ENCODE data around the gene DROSHA. TPM values are rescaled to one million over a fixed set of nuclear protein-coding genes. Genes with fewer than 3 reads are reported as not detected.
"Not testable (repeated sequence)": the region's sequence is repeated elsewhere in the genome, so short reads cannot be mapped to it uniquely, and the experiment has no call there.

DROSHA gene
- total and polyA plus RNA-seq, 4 donors: 75.8 to 84.3 (median 82.1) TPM

GRCh38 chr5:31397926-31398557 is 133.9 kb downstream of the DROSHA start:
- Histone ChIP-seq H3K4me1 (ENCODE audit: control insufficient read depth, insufficient read depth, low read length) (no peaks in the 10 kb centered on the region), H3K4me3 (ENCODE audit: low read depth, low read length) (no peak overlapping the region), H3K9me3 (ENCODE audit: control insufficient read depth, insufficient read depth, low read length) (no peaks in the 10 kb centered on the region), H3K36me3 (ENCODE audit: control insufficient read depth, insufficient read depth, low read length) (no peaks in the 10 kb centered on the region), H3K27ac (ENCODE audit: low read depth, low read length) (no peak overlapping the region), H3K27me3 (ENCODE audit: control insufficient read depth, insufficient read depth, low read length) (no peaks in the 10 kb centered on the region)
- WGBS (ENCODE audit: insufficient coverage): 86% methylated on average over 5 of the region's 11 CpGs
- peak in 1 of 6 donors; percentile 20 for DNase-seq (ENCODE audit: low read depth in 4 of 6, low spot score in 6 of 6)

GRCh38 chr5:31396611-31397295 is 135.1 kb downstream of the DROSHA start:
- WGBS (ENCODE audit: insufficient coverage): 96% methylated on average over 4 of the region's 12 CpGs
- DNase-seq (ENCODE audit: low read depth in 4 of 6, low spot score in 6 of 6): no peak

GRCh38 chr5:31395450-31396045 is 136.3 kb downstream of the DROSHA start:
- not testable (repeated sequence) for H3K4me1 ChIP-seq (ENCODE audit: control insufficient read depth, insufficient read depth, low read length); H3K4me3 ChIP-seq (ENCODE audit: low read depth, low read length); H3K27me3 ChIP-seq (ENCODE audit: control insufficient read depth, insufficient read depth, low read length); H3K36me3 ChIP-seq (ENCODE audit: control insufficient read depth, insufficient read depth, low read length); H3K9me3 ChIP-seq (ENCODE audit: control insufficient read depth, insufficient read depth, low read length); H3K27ac ChIP-seq (ENCODE audit: low read depth, low read length); DNase-seq (ENCODE audit: low read depth in 4 of 6, low spot score in 6 of 6)
- WGBS (ENCODE audit: insufficient coverage): 86% methylated on average over 9 of the region's 14 CpGs

More at GRCh38 chr5:31396611-31397295, 135.1 kb downstream of the DROSHA start:
- H3K9me3 ChIP-seq (ENCODE audit: control insufficient read depth, insufficient read depth, low read length): no peaks in the 10 kb centered on the region
- no peaks in the 10 kb centered on the region for H3K27me3 ChIP-seq (ENCODE audit: control insufficient read depth, insufficient read depth, low read length)
- H3K4me1 ChIP-seq (ENCODE audit: control insufficient read depth, insufficient read depth, low read length): no peaks in the 10 kb centered on the region
- H3K36me3 ChIP-seq (ENCODE audit: control insufficient read depth, insufficient read depth, low read length): no peaks in the 10 kb centered on the region
- no peak overlapping the region for H3K4me3 ChIP-seq (ENCODE audit: low read depth, low read length)
- no peak overlapping the region for H3K27ac ChIP-seq (ENCODE audit: low read depth, low read length)

- no peak overlapping the region for H3K27ac ChIP-seq (ENCODE audit: low read depth, low read length)
- no peaks in the 10 kb centered on the region for H3K9me3 ChIP-seq (ENCODE audit: control insufficient read depth, insufficient read depth, low read length)
- no peaks in the 10 kb centered on the region for H3K27me3 ChIP-seq (ENCODE audit: control insufficient read depth, insufficient read depth, low read length)
- H3K36me3 ChIP-seq (ENCODE audit: control insufficient read depth, insufficient read depth, low read length): no peaks in the 10 kb centered on the region
- DNase-seq (ENCODE audit: low read depth in 4 of 6, low spot score in 6 of 6): no peak
- whole genome bisulfite sequencing (ENCODE audit: insufficient coverage): 93% methylated on average over 6 of the region's 6 CpGs
- no peak overlapping the region for H3K4me3 ChIP-seq (ENCODE audit: low read depth, low read length)
- no peaks in the 10 kb centered on the region for H3K4me1 ChIP-seq (ENCODE audit: control insufficient read depth, insufficient read depth, low read length)
Observed at GRCh38 chr5:31393126-31393525, 138.8 kb downstream of the DROSHA start.

- Histone ChIP-seq H3K4me1 (ENCODE audit: control insufficient read depth, insufficient read depth, low read length) (no peaks in the 10 kb centered on the region), H3K27ac (ENCODE audit: low read depth, low read length) (no peak overlapping the region), H3K36me3 (ENCODE audit: control insufficient read depth, insufficient read depth, low read length) (no peaks in the 10 kb centered on the region), H3K27me3 (ENCODE audit: control insufficient read depth, insufficient read depth, low read length) (no peaks in the 10 kb centered on the region), H3K9me3 (ENCODE audit: control insufficient read depth, insufficient read depth, low read length) (no peaks in the 10 kb centered on the region), H3K4me3 (ENCODE audit: low read depth, low read length) (no peak overlapping the region)
- DNase-seq (ENCODE audit: low read depth in 4 of 6, low spot score in 6 of 6): no peak
- WGBS (ENCODE audit: insufficient coverage): 100% methylated on average over 3 of the region's 3 CpGs
Observed at GRCh38 chr5:31392061-31392460, 139.8 kb downstream of the DROSHA start.

GRCh38 chr5:31390256-31390655 is 141.6 kb downstream of the DROSHA start:
- H3K4me1 ChIP-seq (ENCODE audit: control insufficient read depth, insufficient read depth, low read length): no peaks in the 10 kb centered on the region
- no peak overlapping the region for H3K27ac ChIP-seq (ENCODE audit: low read depth, low read length)
- no CpG with 5 or more reads among the region's 5 CpGs for WGBS (ENCODE audit: insufficient coverage)
- H3K9me3 ChIP-seq (ENCODE audit: control insufficient read depth, insufficient read depth, low read length): no peaks in the 10 kb centered on the region
- H3K36me3 ChIP-seq (ENCODE audit: control insufficient read depth, insufficient read depth, low read length): no peaks in the 10 kb centered on the region
- no peak for DNase-seq (ENCODE audit: low read depth in 4 of 6, low spot score in 6 of 6)
- H3K4me3 ChIP-seq (ENCODE audit: low read depth, low read length): no peak overlapping the region
- H3K27me3 ChIP-seq (ENCODE audit: control insufficient read depth, insufficient read depth, low read length): no peaks in the 10 kb centered on the region

GRCh38 chr5:31385774-31386537 is 145.9 kb downstream of the DROSHA start:
- H3K9me3 ChIP-seq (ENCODE audit: control insufficient read depth, insufficient read depth, low read length): no peaks in the 10 kb centered on the region
- WGBS (ENCODE audit: insufficient coverage): 95% methylated on average over 8 of the region's 10 CpGs
- no peak overlapping the region for H3K27ac ChIP-seq (ENCODE audit: low read depth, low read length)
- H3K4me1 ChIP-seq (ENCODE audit: control insufficient read depth, insufficient read depth, low read length): peaks cover 13% of the 10 kb centered on the region
- no peaks in the 10 kb centered on the region for H3K27me3 ChIP-seq (ENCODE audit: control insufficient read depth, insufficient read depth, low read length)
- no peak for DNase-seq (ENCODE audit: low read depth in 4 of 6, low spot score in 6 of 6)
- H3K4me3 ChIP-seq (ENCODE audit: low read depth, low read length): no peak overlapping the region
- no peaks in the 10 kb centered on the region for H3K36me3 ChIP-seq (ENCODE audit: control insufficient read depth, insufficient read depth, low read length)

GRCh38 chr5:31383734-31384133 is 148.2 kb downstream of the DROSHA start:
- no peak for DNase-seq (ENCODE audit: low read depth in 4 of 6, low spot score in 6 of 6)
- H3K27me3 ChIP-seq (ENCODE audit: control insufficient read depth, insufficient read depth, low read length): no peaks in the 10 kb centered on the region
- H3K4me1 ChIP-seq (ENCODE audit: control insufficient read depth, insufficient read depth, low read length): peaks cover 13% of the 10 kb centered on the region
- WGBS (ENCODE audit: insufficient coverage): 60% methylated on average over 1 of the region's 3 CpGs
- no peak overlapping the region for H3K27ac ChIP-seq (ENCODE audit: low read depth, low read length)
- no peaks in the 10 kb centered on the region for H3K36me3 ChIP-seq (ENCODE audit: control insufficient read depth, insufficient read depth, low read length)
- H3K4me3 ChIP-seq (ENCODE audit: low read depth, low read length): no peak overlapping the region
- no peaks in the 10 kb centered on the region for H3K9me3 ChIP-seq (ENCODE audit: control insufficient read depth, insufficient read depth, low read length)

- Histone ChIP-seq H3K4me3 (ENCODE audit: low read depth, low read length) (no peak overlapping the region), H3K27ac (ENCODE audit: low read depth, low read length) (no peak overlapping the region), H3K9me3 (ENCODE audit: control insufficient read depth, insufficient read depth, low read length) (no peaks in the 10 kb centered on the region), H3K27me3 (ENCODE audit: control insufficient read depth, insufficient read depth, low read length) (no peaks in the 10 kb centered on the region), H3K36me3 (ENCODE audit: control insufficient read depth, insufficient read depth, low read length) (no peaks in the 10 kb centered on the region), H3K4me1 (ENCODE audit: control insufficient read depth, insufficient read depth, low read length) (peaks cover 13% of the 10 kb centered on the region)
- 33% methylated on average over 11 of the region's 15 CpGs for WGBS (ENCODE audit: insufficient coverage)
- peak in 1 of 6 donors; percentile 42 for DNase-seq (ENCODE audit: low read depth in 4 of 6, low spot score in 6 of 6)
Observed at GRCh38 chr5:31382051-31382878, 149.6 kb downstream of the DROSHA start.

All from spinal cord (tissue), 10 donors.